Panc1 (cell line): ENCODE results near the gene NASP.
A peak's percentile ranks its signal among the peaks of the same experiment; 100 is the strongest.

Experiments
- CTCF ChIP-seq: fragments of 450-650 bp; IDR thresholded peaks from 2 replicates; pipeline ENCODE4 v1.5.1; 2017; ENCODE audit warnings: mild to moderate bottlenecking
- POLR2AphosphoS5 ChIP-seq: IDR thresholded peaks from 2 replicates; pipeline ENCODE4 v1.6.1; 2012; ENCODE audit warnings: mild to moderate bottlenecking, low read depth, low read length, moderate library complexity
- SIN3A ChIP-seq: IDR thresholded peaks from 2 replicates; pipeline ENCODE4 v1.6.1; 2012; ENCODE audit warnings: low read depth, mild to moderate bottlenecking, low read length, moderate library complexity, borderline replicate concordance; ENCODE audit not compliant: insufficient read depth
- TCF7L2 ChIP-seq: IDR thresholded peaks from 2 replicates; pipeline ENCODE4 v1.6.1; 2011; ENCODE audit warnings: mild to moderate bottlenecking, low read depth, low read length, inconsistent platforms

- TF ChIP-seq CTCF (no peak), POLR2AphosphoS5 (no peak; the same call in 1 of the 2 replicates), SIN3A (peak; percentile 80; the same call in 1 of the 2 replicates), TCF7L2 (0 out of 2 replicates have a peak, but pooled peaks have one; percentile 14)
Observed at GRCh38 chr1:45584351-45585109, 689 bp downstream of the NASP start.
